HG03039 (cell line): ENCODE measurements around the gene CYP2D6.
"Not testable (repeated sequence)": the region's sequence is repeated elsewhere in the genome, so short reads cannot be mapped to it uniquely, and the experiment has no call there.

ENCODE experiments used
- ATAC-seq: cut with Tn5 transposase; IDR thresholded peaks from one replicate; pipeline ENCODE4 v1.9.1; 2021; ENCODE audit warnings: mild to moderate bottlenecking, moderate library complexity; ENCODE audit not compliant: unreplicated experiment

The CYP2D6 gene

GRCh38 chr22:42158456-42159132, 28.0 kb upstream of the CYP2D6 start:
- no peak for ATAC-seq

GRCh38 chr22:42156598-42156997, 26.0 kb upstream of the CYP2D6 start:
- no peak for ATAC-seq

GRCh38 chr22:42156121-42156520, 25.5 kb upstream of the CYP2D6 start:
- ATAC-seq, result no peak

- no peak for ATAC-seq
These were observed 24.5 kb upstream of the CYP2D6 start for GRCh38 chr22:42155053-42155543.

GRCh38 chr22:42154293-42155052, 23.9 kb upstream of the CYP2D6 start:
- no peak for ATAC-seq

- no peak for ATAC-seq
These were observed 22.2 kb upstream of the CYP2D6 start for GRCh38 chr22:42152661-42153270.

GRCh38 chr22:42151924-42152635, 21.5 kb upstream of the CYP2D6 start:
- no peak for ATAC-seq

- ATAC-seq, result no peak
These were observed 20.3 kb upstream of the CYP2D6 start for GRCh38 chr22:42150727-42151590.

GRCh38 chr22:42149798-42150197, 19.2 kb upstream of the CYP2D6 start:
- ATAC-seq, result not testable (repeated sequence)

GRCh38 chr22:42145175-42145574, 14.6 kb upstream of the CYP2D6 start:
- no peak for ATAC-seq

GRCh38 chr22:42143859-42144822, 13.5 kb upstream of the CYP2D6 start:
- ATAC-seq, result not testable (repeated sequence)

GRCh38 chr22:42142771-42143461, 12.3 kb upstream of the CYP2D6 start:
- no peak for ATAC-seq

GRCh38 chr22:42141307-42142057, 10.9 kb upstream of the CYP2D6 start:
- not testable (repeated sequence) for ATAC-seq

- not testable (repeated sequence) for ATAC-seq
These were observed 9.5 kb upstream of the CYP2D6 start for GRCh38 chr22:42140153-42140552.

- not testable (repeated sequence) for ATAC-seq
These were observed 8.9 kb upstream of the CYP2D6 start for GRCh38 chr22:42139508-42139907.

GRCh38 chr22:42138972-42139371, 8.4 kb upstream of the CYP2D6 start:
- ATAC-seq, result no peak

GRCh38 chr22:42138122-42138770, 7.6 kb upstream of the CYP2D6 start:
- ATAC-seq, result no peak
